GM12873 (cell line): ENCODE results near the gene ACACA.

Source experiments
- CTCF ChIP-seq: IDR thresholded peaks from 2 replicates; pipeline ENCODE4 v1.5.1; 2012; ENCODE audit warnings: low read depth, mild to moderate bottlenecking, moderate library complexity, low read length, control low read depth; ENCODE audit not compliant: insufficient read depth; ENCODE audit errors: missing control alignments

The ACACA gene

GRCh38 chr17:37054894-37055293 is 351.7 kb downstream of the ACACA start:
- no peak for TF ChIP-seq CTCF

- TF ChIP-seq CTCF: no peak
Observed at GRCh38 chr17:37052450-37052849, 354.2 kb downstream of the ACACA start.

GRCh38 chr17:37051833-37052232 is 354.8 kb downstream of the ACACA start:
- no peak for TF ChIP-seq CTCF

- TF ChIP-seq CTCF: no peak
Observed at GRCh38 chr17:37051381-37051780, 355.3 kb downstream of the ACACA start.

- no peak for TF ChIP-seq CTCF
Observed at GRCh38 chr17:37050920-37051319, 355.7 kb downstream of the ACACA start.

GRCh38 chr17:37048811-37049210 is 357.8 kb downstream of the ACACA start:
- no peak for TF ChIP-seq CTCF

GRCh38 chr17:37047631-37048104 is 359.0 kb downstream of the ACACA start:
- peak; percentile 89 for TF ChIP-seq CTCF
